ENCODE measurements around the gene TLCD3B. TPM values are rescaled to one million over a fixed set of nuclear protein-coding genes. Genes with fewer than 3 reads are reported as not detected.

Gene TLCD3B
- total and polyA plus RNA-seq, 2 experiments from 2014 or later: 0.36 TPM; not detected in 1

- no peak for DNase-seq (ENCODE audit: low read depth in 1 of 2, low spot score in 1 of 2)
- Histone ChIP-seq H3K27ac (no peak overlapping the region), H3K9me3 (ENCODE audit: low read depth) (no peaks in the 10 kb centered on the region), H3K4me3 (no peak overlapping the region), H3K27me3 (peaks cover 20% of the 10 kb centered on the region), H3K36me3 (no peaks in the 10 kb centered on the region), H3K4me1 (ENCODE audit: low read depth) (no peaks in the 10 kb centered on the region)
- TF ChIP-seq CTCF (IDR thresholded peaks at IDR 0.05; ENCODE audit: low read depth, low read length): no peak
Observed at GRCh38 chr16:30026449-30026848, 4.6 kb downstream of the TLCD3B start.

- H3K4me1 ChIP-seq (ENCODE audit: low read depth): no peaks in the 10 kb centered on the region
- no peaks in the 10 kb centered on the region for H3K36me3 ChIP-seq
- no peak overlapping the region for H3K4me3 ChIP-seq
- TF ChIP-seq CTCF (IDR thresholded peaks at IDR 0.05; ENCODE audit: low read depth, low read length): no peak
- DNase-seq (ENCODE audit: low read depth in 1 of 2, low spot score in 1 of 2): no peak
- H3K27ac ChIP-seq: no peak overlapping the region
- no peaks in the 10 kb centered on the region for H3K9me3 ChIP-seq (ENCODE audit: low read depth)
- H3K27me3 ChIP-seq: peaks cover 11% of the 10 kb centered on the region
Observed at GRCh38 chr16:30025574-30025973, 5.5 kb downstream of the TLCD3B start.

- no peak for TF ChIP-seq CTCF (IDR thresholded peaks at IDR 0.05; ENCODE audit: low read depth, low read length)
- Histone ChIP-seq H3K4me3 (no peak overlapping the region), H3K27ac (no peak overlapping the region), H3K36me3 (no peaks in the 10 kb centered on the region), H3K9me3 (ENCODE audit: low read depth) (no peaks in the 10 kb centered on the region), H3K4me1 (ENCODE audit: low read depth) (no peaks in the 10 kb centered on the region), H3K27me3 (peaks cover 7% of the 10 kb centered on the region)
- DNase-seq (ENCODE audit: low read depth in 1 of 2, low spot score in 1 of 2): no peak
Observed at GRCh38 chr16:30025156-30025555, 5.9 kb downstream of the TLCD3B start.

- no peaks in the 10 kb centered on the region for H3K4me1 ChIP-seq (ENCODE audit: low read depth)
- peaks cover under 1% of the 10 kb centered on the region for H3K27me3 ChIP-seq
- DNase-seq (ENCODE audit: low read depth in 1 of 2, low spot score in 1 of 2): no peak
- no peaks in the 10 kb centered on the region for H3K36me3 ChIP-seq
- no peak overlapping the region for H3K4me3 ChIP-seq
- no peaks in the 10 kb centered on the region for H3K9me3 ChIP-seq (ENCODE audit: low read depth)
- no peak overlapping the region for H3K27ac ChIP-seq
- TF ChIP-seq CTCF (IDR thresholded peaks at IDR 0.05; ENCODE audit: low read depth, low read length): no peak
Observed at GRCh38 chr16:30024451-30024850, 6.6 kb downstream of the TLCD3B start.

GRCh38 chr16:30023586-30023985, 7.5 kb downstream of the TLCD3B start:
- H3K36me3 ChIP-seq: no peaks in the 10 kb centered on the region
- DNase-seq (ENCODE audit: low read depth in 1 of 2, low spot score in 1 of 2): no peak
- no peaks in the 10 kb centered on the region for H3K4me1 ChIP-seq (ENCODE audit: low read depth)
- no peak overlapping the region for H3K4me3 ChIP-seq
- H3K9me3 ChIP-seq (ENCODE audit: low read depth): no peaks in the 10 kb centered on the region
- no peak overlapping the region for H3K27ac ChIP-seq
- no peak for TF ChIP-seq CTCF (IDR thresholded peaks at IDR 0.05; ENCODE audit: low read depth, low read length)
- H3K27me3 ChIP-seq: no peaks in the 10 kb centered on the region

GRCh38 chr16:30022887-30023286, 8.2 kb downstream of the TLCD3B start, which contains the start of gene C16orf92:
Gene C16orf92 (plus strand): TSS chr16:30023198. CDS start chr16:30023341, 143 bp downstream.
- no peak within 1 kb of the TSS for H3K27ac ChIP-seq
- H3K9me3 ChIP-seq (ENCODE audit: low read depth): no peaks in the 10 kb centered on the region
- no peak within 1 kb of the TSS for H3K4me3 ChIP-seq
- no peaks in the 10 kb centered on the region for H3K27me3 ChIP-seq
- no peak for TF ChIP-seq CTCF (IDR thresholded peaks at IDR 0.05; ENCODE audit: low read depth, low read length)
- no peaks in the 10 kb centered on the region for H3K4me1 ChIP-seq (ENCODE audit: low read depth)
- no peaks in the 10 kb centered on the region for H3K36me3 ChIP-seq
- no peak for DNase-seq (ENCODE audit: low read depth in 1 of 2, low spot score in 1 of 2)

Measured in cardiac muscle cell (in vitro differentiated cells and primary cell).